ENCODE results near the gene SUGP1.

GRCh38 chr19:19240476-19240875, 79.8 kb downstream of the SUGP1 start:
- TF ChIP-seq CTCF (optimal IDR thresholded peaks at IDR 0.05 in 1 of 3, IDR thresholded peaks at IDR 0.05 in 1 of 3, conservative IDR thresholded peaks at IDR 0.05 in 1 of 3; ENCODE audit: extremely low read depth in 1 of 3, insufficient read depth in 2 of 3, low read length in 3 of 3) (no peak), EZH2 (IDR thresholded peaks at IDR 0.05; ENCODE audit: low read length) (no peak)
